GM12865 (cell line): ENCODE data around the gene MBLAC2.

Experiments
- DNase-seq: peaks from one replicate; pipeline ENCODE4 v3.0.0; 2010; ENCODE audit warnings: low read depth
- H3K4me3 ChIP-seq: 2 replicates; pipeline ENCODE4 v1.5.1; 2011; ENCODE audit warnings: mild to moderate bottlenecking, low read depth, low read length, control low read depth
- CTCF ChIP-seq: IDR thresholded peaks from 2 replicates; pipeline ENCODE4 v1.5.1; 2011; ENCODE audit warnings: low read length, control low read depth, low read depth, inconsistent platforms; ENCODE audit not compliant: insufficient read depth; ENCODE audit errors: missing control alignments

MBLAC2 gene

GRCh38 chr5:90472783-90473395, 1.7 kb downstream of the MBLAC2 start:
- TF ChIP-seq CTCF = no peak
- peak overlapping the region; percentile 90 for H3K4me3 ChIP-seq

GRCh38 chr5:90461288-90461687, 13.3 kb downstream of the MBLAC2 start:
- H3K4me3 ChIP-seq = no peak overlapping the region
- no peak for DNase-seq
- TF ChIP-seq CTCF = no peak

More at GRCh38 chr5:90472783-90473395, 1.7 kb downstream of the MBLAC2 start:
- peak; percentile 50 for DNase-seq

GRCh38 chr5:90446961-90447360, 27.6 kb downstream of the MBLAC2 start:
- no peak overlapping the region for H3K4me3 ChIP-seq
- TF ChIP-seq CTCF = no peak
- DNase-seq = no peak

- H3K4me3 ChIP-seq = no peak overlapping the region
- no peak for TF ChIP-seq CTCF
- DNase-seq = no peak
Observed at GRCh38 chr5:90440644-90441043, 33.9 kb downstream of the MBLAC2 start.

- DNase-seq = no peak
- no peak overlapping the region for H3K4me3 ChIP-seq
- TF ChIP-seq CTCF = no peak
Observed at GRCh38 chr5:90438100-90438499, 36.5 kb downstream of the MBLAC2 start.

GRCh38 chr5:90437663-90438062, 36.9 kb downstream of the MBLAC2 start:
- no peak for TF ChIP-seq CTCF
- no peak for DNase-seq
- no peak overlapping the region for H3K4me3 ChIP-seq

- peak; percentile 67 for DNase-seq
- H3K4me3 ChIP-seq = no peak overlapping the region
- peak; percentile 66 for TF ChIP-seq CTCF
Observed at GRCh38 chr5:90434116-90434714, 40.4 kb downstream of the MBLAC2 start.
